GM20000 (cell line): ENCODE data around the gene MS4A2.

Experiments used
- DNase-seq: peaks from one replicate; pipeline ENCODE4 v3.0.0; 2012; ENCODE audit warnings: low spot score
- TF ChIP-seq, protein P1 (sequence below): IDR thresholded peaks from 2 replicates; pipeline ENCODE4 v1.5.1; 2012; ENCODE audit warnings: mild to moderate bottlenecking, control low read depth; ENCODE audit errors: extremely low read depth, missing control alignments

The MS4A2 gene

DNA sequence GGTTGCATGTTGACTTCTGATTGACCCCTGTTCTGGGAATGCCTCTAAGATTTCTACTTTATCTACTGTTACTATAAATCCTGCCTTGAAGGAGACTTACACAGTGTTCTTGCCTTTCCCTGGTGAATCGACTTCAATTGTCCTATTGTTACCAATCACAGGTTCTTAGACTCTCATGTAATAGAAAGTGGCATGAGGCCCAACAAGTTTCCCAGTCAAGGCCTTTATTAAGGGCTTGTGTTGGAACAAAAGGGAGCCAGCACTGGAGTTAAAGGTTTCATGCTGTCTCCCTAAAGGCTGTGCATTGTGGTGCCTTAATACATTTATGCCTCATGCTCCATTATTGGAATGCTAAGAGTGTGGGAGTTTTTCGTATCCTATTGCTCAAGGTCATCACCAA is 23.3 kb downstream of the MS4A2 start:
- DNase-seq: no peak
- TF ChIP-seq, protein P1, sequence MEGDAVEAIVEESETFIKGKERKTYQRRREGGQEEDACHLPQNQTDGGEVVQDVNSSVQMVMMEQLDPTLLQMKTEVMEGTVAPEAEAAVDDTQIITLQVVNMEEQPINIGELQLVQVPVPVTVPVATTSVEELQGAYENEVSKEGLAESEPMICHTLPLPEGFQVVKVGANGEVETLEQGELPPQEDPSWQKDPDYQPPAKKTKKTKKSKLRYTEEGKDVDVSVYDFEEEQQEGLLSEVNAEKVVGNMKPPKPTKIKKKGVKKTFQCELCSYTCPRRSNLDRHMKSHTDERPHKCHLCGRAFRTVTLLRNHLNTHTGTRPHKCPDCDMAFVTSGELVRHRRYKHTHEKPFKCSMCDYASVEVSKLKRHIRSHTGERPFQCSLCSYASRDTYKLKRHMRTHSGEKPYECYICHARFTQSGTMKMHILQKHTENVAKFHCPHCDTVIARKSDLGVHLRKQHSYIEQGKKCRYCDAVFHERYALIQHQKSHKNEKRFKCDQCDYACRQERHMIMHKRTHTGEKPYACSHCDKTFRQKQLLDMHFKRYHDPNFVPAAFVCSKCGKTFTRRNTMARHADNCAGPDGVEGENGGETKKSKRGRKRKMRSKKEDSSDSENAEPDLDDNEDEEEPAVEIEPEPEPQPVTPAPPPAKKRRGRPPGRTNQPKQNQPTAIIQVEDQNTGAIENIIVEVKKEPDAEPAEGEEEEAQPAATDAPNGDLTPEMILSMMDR: no peak

DNA sequence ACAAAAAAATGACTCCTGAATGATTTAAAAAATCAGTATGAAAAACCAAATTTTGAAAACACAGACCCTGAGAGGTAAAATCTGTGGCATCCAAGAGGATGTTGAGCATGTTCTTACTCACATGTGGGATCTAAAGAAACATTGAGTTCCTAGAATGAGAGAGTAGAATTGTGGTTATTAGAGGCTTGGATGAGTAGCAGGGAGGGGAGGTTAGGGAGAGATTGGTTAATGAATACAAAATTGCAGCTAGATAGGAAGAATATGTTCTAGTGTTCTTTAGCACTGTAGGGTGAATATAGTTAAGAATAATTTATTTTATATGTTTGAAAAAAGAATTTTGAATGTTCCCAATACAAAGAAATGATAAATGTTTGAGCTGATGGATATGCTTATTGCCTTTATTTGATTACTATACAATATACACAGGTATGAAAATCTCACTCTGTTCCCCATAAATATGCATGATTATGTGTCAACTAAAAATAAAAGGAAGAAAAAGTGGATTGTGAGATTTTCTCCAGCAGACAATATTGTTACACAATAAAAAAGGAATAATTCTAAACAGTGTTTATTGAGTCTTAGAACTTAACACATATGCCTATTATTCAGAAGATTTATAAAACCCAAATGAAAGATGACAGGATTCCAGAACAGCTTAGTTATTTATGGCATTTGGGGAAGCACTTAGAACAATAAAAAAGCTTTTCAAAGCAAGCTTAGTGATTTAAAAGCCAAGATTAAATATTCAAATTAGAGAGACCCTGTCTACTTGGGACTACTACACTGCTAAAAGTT is 28.7 kb downstream of the MS4A2 start:
- no peak for DNase-seq
- TF ChIP-seq, protein P1: no peak

DNA sequence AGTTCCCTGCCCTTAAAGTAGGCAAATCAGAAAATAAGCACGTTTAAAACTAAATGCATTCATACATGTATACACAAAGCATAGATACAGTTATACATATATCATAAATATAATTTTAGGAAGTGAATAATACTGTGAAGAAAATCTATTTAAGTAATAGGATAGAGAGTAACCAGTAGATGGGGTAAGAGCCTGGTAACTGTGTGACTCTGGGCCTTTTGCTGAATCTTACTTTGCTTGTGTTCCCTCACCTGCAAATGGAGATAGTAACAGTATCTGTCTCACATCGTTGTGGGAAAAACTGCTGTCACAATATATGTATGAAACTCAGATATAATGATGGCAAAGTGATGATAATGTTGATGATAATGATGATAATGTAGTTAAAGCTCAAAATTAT is 29.9 kb downstream of the MS4A2 start:
- peak; percentile 25 for DNase-seq
- TF ChIP-seq, protein P1: no peak

DNA sequence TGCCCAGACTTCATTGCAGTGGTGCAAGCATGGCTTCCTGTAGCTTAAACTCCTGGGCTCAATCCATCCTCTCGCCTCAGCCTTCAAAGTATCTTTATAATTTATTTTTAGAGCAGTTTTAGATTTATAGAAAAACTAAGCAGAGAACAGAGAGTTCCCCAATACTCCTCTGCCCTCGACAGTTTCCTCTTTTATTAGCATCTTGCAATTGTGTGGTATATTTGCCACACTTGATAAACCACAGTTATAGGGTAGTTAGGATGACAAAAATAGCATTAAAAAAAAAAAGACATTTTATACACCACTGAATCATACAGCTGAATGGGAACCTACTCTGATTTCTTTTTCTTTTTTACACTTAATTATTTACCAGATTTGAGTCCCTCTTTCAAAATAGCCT is 31.2 kb downstream of the MS4A2 start:
- TF ChIP-seq, protein P1: no peak

DNA sequence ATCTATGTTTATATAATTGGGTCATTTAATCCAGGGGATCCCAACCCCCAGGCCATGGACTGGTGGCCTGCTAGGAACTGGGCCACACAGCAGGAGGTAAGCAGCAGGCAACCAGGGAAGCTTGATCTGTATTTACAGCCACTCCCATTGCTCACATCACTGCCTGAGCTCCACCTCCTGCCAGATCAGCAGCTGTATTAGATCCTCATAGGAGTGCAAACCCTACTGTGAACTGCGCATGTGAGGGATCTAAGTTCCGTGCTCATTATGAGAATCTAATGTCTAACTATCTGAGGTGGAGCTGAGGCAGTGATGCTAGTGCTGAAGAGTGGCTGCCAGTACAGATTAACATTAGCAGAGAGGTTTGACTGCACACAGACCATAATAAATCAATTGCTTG is 32.8 kb downstream of the MS4A2 start:
- no peak for DNase-seq
- TF ChIP-seq, protein P1: no peak

More for the DNA sequence above, 31.2 kb downstream of the MS4A2 start:
- no peak for DNase-seq

DNA sequence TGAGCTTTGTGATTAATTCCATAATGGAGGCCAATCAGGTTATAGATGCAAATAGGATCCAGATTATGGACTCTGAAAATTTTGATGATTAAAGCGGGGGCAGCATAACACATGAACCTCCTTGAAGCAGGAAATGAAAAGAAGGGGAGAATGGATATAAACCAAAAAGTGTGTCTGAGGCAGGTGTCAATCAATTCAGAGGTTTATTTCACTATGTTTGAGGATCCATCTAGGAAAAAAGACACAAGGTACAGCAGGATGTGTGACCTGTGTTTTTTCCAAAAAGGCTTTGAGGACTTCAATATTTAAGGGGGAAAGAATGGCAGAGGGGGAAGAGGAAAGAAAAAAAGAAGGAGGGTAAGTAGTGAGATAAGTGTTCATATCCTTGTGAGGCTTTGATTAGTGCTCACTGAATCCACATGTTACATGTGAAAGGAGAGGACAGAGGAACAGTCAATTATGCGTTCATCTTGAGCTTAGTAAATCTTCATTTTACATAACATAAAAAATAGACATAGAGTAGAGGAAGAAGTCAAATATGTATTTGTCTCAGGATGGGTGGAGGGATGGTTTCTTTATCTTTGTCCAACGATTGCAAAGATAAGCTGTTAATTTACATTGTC is 34.1 kb downstream of the MS4A2 start:
- TF ChIP-seq, protein P1: no peak
- DNase-seq: no peak

DNA sequence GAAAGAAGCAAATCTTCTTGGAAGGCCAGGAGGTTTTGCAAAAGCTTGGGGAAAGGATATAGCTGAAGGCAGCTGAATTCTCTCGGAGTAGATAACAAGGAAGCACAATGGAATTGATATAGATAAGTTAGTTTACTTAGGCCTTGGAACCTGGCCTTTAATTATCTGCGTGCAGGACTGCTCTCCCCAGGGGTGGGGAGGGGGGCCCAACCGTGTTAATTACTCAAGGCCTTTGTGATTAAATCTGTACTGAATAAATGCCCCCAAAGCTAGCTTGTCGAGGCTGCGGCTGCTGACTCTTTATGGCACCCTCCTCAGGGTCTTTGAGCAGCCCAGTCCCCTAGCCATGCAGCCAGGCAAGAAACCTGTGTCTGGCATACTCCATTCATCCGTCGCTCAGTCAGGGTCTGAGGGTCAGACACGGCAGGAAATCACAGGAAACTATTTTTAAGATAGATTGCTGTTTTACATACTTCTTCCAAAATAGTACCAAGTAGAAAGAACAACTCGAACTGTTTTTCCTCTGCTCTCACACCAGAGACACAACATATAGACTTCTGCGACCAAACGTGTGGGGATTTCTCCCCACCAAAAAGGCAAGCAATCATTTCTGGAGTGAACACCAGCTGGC is 36.5 kb downstream of the MS4A2 start:
- DNase-seq: no peak
- TF ChIP-seq, protein P1: no peak
